Natural killer cell (primary cell): ENCODE measurements around the gene MIER2. TPM values are rescaled to one million over a fixed set of nuclear protein-coding genes. Genes with fewer than 3 reads are reported as not detected.

Source experiments
- ATAC-seq, 3 donors: fragments of 150-1000 bp in 2 of 3; fragments of 200-7000 bp in 1 of 3; cut with Tn5 transposase; 1 replicate in 1 of 3; 2 replicates in 2 of 3; pipeline ENCODE4 v1.10.0; 2021; ENCODE audit warnings: mild to moderate bottlenecking in 2 of 3, moderate library complexity in 2 of 3
- DNase-seq, 2 donors: peaks; one replicate each; pipeline versions ENCODE4 v3.0.0 to v3.0.0-alpha.2; 2013 to 2021; ENCODE audit warnings: mixed read lengths in 1 of 2
- H3K27ac ChIP-seq: one replicate; pipeline ENCODE4 v1.5.1; 2013; ENCODE audit warnings: mild to moderate bottlenecking, low read length
- H3K27me3 ChIP-seq: one replicate; pipeline ENCODE4 v1.6.1; 2013; ENCODE audit warnings: low read length; ENCODE audit not compliant: control insufficient read depth, insufficient read depth
- H3K36me3 ChIP-seq: one replicate; pipeline ENCODE4 v1.6.1; 2013; ENCODE audit warnings: low read length; ENCODE audit not compliant: control insufficient read depth, insufficient read depth
- H3K4me1 ChIP-seq: one replicate; pipeline ENCODE4 v1.6.1; 2013; ENCODE audit warnings: low read length; ENCODE audit not compliant: control insufficient read depth, insufficient read depth
- H3K4me3 ChIP-seq: one replicate; pipeline ENCODE4 v1.5.1; 2013; ENCODE audit warnings: low read length
- H3K9me3 ChIP-seq: one replicate; pipeline ENCODE4 v1.6.1; 2013; ENCODE audit warnings: low read length; ENCODE audit not compliant: control insufficient read depth, insufficient read depth
- H3K27ac Mint-ChIP-seq, 2 donors: one replicate each; pipeline ENCODE4 v1.8.0; 2022; ENCODE audit warnings: mild to moderate bottlenecking in 2 of 2, mixed read lengths in 2 of 2, moderate library complexity in 1 of 2
- H3K27me3 Mint-ChIP-seq, 2 donors: one replicate each; pipeline ENCODE4 v1.8.0; 2022; ENCODE audit warnings: low read depth in 2 of 2, mixed read lengths in 2 of 2
- H3K36me3 Mint-ChIP-seq: one replicate; pipeline ENCODE4 v1.8.0; 2022; ENCODE audit warnings: mixed read lengths
- H3K4me1 Mint-ChIP-seq, 2 donors: one replicate each; pipeline ENCODE4 v1.8.0; 2022; ENCODE audit warnings: mixed read lengths in 2 of 2
- H3K4me3 Mint-ChIP-seq: one replicate; pipeline ENCODE4 v1.8.0; 2022; ENCODE audit warnings: mild to moderate bottlenecking, moderate library complexity, mixed read lengths
- H3K9me3 Mint-ChIP-seq, 2 donors: one replicate each; pipeline ENCODE4 v1.8.0; 2022; ENCODE audit warnings: mixed read lengths in 2 of 2
- WGBS: methylation state at CpG from one replicate; pipeline ENCODE4 v1.1.7; 2013; ENCODE audit warnings: missing lambda C conversion rate; ENCODE audit not compliant: insufficient coverage; 5-methylcytosine and 5-hydroxymethylcytosine counted together
- intact Hi-C: fragments of 100-400 bp; cut with micrococcal nuclease; formaldehyde crosslinking; loops from one replicate; pipeline ENCODE4 v1.14.2; 2022
- total RNA-seq, 4 donors: library from RNA; stranded (reverse); fragments of 120-200 nt in 1 of 4; gene quantifications; one replicate each; pipeline versions ENCODE4 v1.2.3 to v1.2.4, GENCODE V29; 2013 to 2022
- TF ChIP-seq, protein P1 (sequence below): fragments of 200-600 bp; IDR thresholded peaks from one replicate; pipeline ENCODE4 v1.8.0; 2022; ENCODE audit warnings: antibody characterized with exemption

Gene MIER2
- total RNA-seq, 3 donors from 2014 or later (not counting 1 experiment from before 2014, with no cell fraction given) = 14.8 to 17.7 (median 15.4) TPM

DNA sequence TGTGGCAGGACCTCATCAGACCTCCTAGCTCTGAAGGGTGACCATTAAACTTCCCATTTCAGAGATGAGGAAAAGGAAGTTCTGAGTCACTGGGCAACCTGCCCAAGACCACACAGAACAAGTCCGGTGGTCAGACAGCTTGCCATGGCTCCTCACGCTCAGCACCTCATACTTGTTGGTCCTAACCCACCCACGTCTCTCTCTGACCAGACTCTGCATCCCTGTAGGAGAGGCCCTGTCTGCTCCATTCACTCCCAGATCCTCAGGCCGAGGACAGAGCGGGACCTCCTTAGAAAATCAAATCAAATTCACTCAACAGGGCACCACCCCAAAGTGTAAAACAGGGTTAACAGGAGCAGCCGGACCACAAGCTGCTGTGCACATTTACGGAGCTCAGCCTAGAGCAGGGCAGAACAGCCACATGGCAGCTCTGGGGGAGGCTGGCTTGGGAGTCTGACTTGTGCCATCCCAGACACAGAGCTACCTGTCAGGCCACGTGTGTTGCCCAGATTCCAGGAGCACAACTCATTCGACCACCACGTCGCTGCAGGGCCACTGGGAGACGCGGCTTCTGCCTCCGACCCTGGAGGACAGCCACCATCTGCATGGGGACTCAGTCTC, 1.7 kb downstream of the MIER2 start:
- Histone ChIP-seq H3K36me3 (no peaks in the 10 kb centered on the region), H3K27ac (no peak overlapping the region), H3K9me3 (no peaks in the 10 kb centered on the region), H3K4me1 (peaks cover 39% of the 10 kb centered on the region), H3K4me3 (no peak overlapping the region), H3K27me3 (no peaks in the 10 kb centered on the region)
- intact Hi-C loops = no loop called here
- ATAC-seq (no peak), DNase-seq (peak in 1 of 2 donors; percentile 13)
- no peaks in the 10 kb centered on the region for H3K36me3 Mint-ChIP-seq
- peak overlapping the region; percentile 30 to 70 for H3K27ac Mint-ChIP-seq
- TF ChIP-seq, protein P1, sequence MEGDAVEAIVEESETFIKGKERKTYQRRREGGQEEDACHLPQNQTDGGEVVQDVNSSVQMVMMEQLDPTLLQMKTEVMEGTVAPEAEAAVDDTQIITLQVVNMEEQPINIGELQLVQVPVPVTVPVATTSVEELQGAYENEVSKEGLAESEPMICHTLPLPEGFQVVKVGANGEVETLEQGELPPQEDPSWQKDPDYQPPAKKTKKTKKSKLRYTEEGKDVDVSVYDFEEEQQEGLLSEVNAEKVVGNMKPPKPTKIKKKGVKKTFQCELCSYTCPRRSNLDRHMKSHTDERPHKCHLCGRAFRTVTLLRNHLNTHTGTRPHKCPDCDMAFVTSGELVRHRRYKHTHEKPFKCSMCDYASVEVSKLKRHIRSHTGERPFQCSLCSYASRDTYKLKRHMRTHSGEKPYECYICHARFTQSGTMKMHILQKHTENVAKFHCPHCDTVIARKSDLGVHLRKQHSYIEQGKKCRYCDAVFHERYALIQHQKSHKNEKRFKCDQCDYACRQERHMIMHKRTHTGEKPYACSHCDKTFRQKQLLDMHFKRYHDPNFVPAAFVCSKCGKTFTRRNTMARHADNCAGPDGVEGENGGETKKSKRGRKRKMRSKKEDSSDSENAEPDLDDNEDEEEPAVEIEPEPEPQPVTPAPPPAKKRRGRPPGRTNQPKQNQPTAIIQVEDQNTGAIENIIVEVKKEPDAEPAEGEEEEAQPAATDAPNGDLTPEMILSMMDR = no peak
- no peaks in the 10 kb centered on the region for H3K9me3 Mint-ChIP-seq
- no peaks in the 10 kb centered on the region for H3K27me3 Mint-ChIP-seq
- 76% methylated on average over 14 of the region's 14 CpGs for WGBS
- peak overlapping the region; percentile 89 for H3K4me3 Mint-ChIP-seq
- H3K4me1 Mint-ChIP-seq = peaks cover 55 to 58% of the 10 kb centered on the region in 2 donors

DNA sequence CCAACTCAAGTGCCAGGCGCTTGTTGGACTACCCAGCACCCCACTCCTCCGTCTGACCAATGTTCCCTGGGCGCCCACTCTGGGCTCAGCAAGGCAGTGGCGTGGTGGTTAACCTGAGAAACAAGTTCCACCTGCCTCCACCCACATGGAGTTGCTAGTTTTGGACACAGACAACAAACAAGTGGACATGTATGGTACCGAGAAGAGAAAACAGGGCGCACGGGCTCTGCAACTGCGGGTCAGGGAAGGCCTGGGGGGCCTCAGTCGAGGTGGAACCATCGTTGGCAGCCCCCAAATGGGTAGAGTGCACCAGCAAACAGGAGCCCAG, 2.5 kb downstream of the MIER2 start:
- TF ChIP-seq, protein P1 = no peak
- intact Hi-C loops = no loop called here
- DNase-seq (no peak), ATAC-seq (no peak)
- Mint-ChIP-seq H3K27me3 (no peaks in the 10 kb centered on the region), H3K27ac (peak overlapping the region; percentile 33 to 70), H3K9me3 (no peaks in the 10 kb centered on the region), H3K4me3 (peak overlapping the region; percentile 89), H3K4me1 (peaks cover 58% of the 10 kb centered on the region in 2 donors), H3K36me3 (no peaks in the 10 kb centered on the region)
- Histone ChIP-seq H3K36me3 (no peaks in the 10 kb centered on the region), H3K4me3 (no peak overlapping the region), H3K9me3 (no peaks in the 10 kb centered on the region), H3K4me1 (peaks cover 39% of the 10 kb centered on the region), H3K27ac (no peak overlapping the region), H3K27me3 (no peaks in the 10 kb centered on the region)
- WGBS = 96% methylated on average over 10 of the region's 10 CpGs

DNA sequence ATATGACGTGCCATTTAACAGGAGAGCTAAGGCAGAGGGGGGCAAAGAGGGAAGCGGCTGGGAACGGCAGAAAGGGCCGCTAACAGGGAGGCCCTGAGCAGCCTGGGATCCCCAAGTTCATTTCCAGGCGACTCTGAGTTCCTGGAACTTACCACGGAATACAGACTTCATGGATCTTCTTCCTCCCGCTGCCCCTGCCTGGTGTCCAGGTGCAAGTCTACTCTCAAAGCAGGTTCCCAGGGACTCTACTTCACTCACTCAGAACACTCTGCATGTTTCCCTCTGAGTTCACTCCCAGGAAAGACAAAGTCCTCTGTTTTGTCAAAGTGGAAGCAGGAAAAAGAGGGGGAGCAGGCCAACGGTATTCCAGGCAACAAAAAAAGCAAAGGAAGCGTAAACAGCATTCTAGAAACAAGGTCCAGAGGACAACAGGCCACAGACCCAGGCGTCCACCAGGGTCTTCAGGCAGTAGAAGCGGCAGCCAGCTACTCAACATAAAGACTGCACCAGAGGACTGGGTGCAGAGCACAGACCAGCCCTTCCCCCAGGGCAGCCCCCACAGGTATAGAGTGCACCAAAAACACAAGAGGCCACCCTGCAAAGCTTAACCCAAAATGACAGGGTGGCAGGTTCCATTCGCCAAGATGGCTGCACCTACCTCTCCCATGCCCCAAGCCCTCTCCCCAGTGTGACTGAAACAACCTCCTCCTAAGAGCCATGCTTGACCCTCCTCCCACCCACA, 3.0 kb downstream of the MIER2 start:
- peaks cover 39% of the 10 kb centered on the region for H3K4me1 ChIP-seq
- Mint-ChIP-seq H3K27ac (peak overlapping the region; percentile 21 to 33), H3K27me3 (no peaks in the 10 kb centered on the region), H3K9me3 (no peaks in the 10 kb centered on the region), H3K4me1 (peaks cover 59 to 61% of the 10 kb centered on the region in 2 donors), H3K36me3 (no peaks in the 10 kb centered on the region), H3K4me3 (peak overlapping the region; percentile 89)
- no peaks in the 10 kb centered on the region for H3K27me3 ChIP-seq
- H3K27ac ChIP-seq = no peak overlapping the region
- 90% methylated on average over 12 of the region's 12 CpGs for WGBS
- TF ChIP-seq, protein P1 = no peak
- DNase-seq (no peak), ATAC-seq (no peak)
- H3K36me3 ChIP-seq = no peaks in the 10 kb centered on the region
- intact Hi-C loops = no loop called here
- H3K4me3 ChIP-seq = no peak overlapping the region
- no peaks in the 10 kb centered on the region for H3K9me3 ChIP-seq
